T-helper 22 cell (primary cell): ENCODE data around the gene LPIN1.

Experiments used
- DNase-seq: peaks from one replicate; pipeline ENCODE4 v3.0.0-alpha.2; 2020; ENCODE audit warnings: low read depth

LPIN1 gene

GRCh38 chr2:11762799-11763461 is 16.5 kb downstream of the LPIN1 start:
- DNase-seq, result no peak

GRCh38 chr2:11764359-11764758 is 17.9 kb downstream of the LPIN1 start:
- no peak for DNase-seq

GRCh38 chr2:11764920-11765319 is 18.5 kb downstream of the LPIN1 start:
- DNase-seq, result no peak

GRCh38 chr2:11765501-11765900 is 19.1 kb downstream of the LPIN1 start:
- DNase-seq, result no peak

- no peak for DNase-seq
Measured at GRCh38 chr2:11766016-11766415, 19.6 kb downstream of the LPIN1 start.

GRCh38 chr2:11767779-11768178 is 21.3 kb downstream of the LPIN1 start:
- DNase-seq, result no peak

GRCh38 chr2:11768946-11769345 is 22.5 kb downstream of the LPIN1 start:
- no peak for DNase-seq

- no peak for DNase-seq
Measured at GRCh38 chr2:11769516-11769915, 23.1 kb downstream of the LPIN1 start.

GRCh38 chr2:11770531-11771188 is 24.2 kb downstream of the LPIN1 start:
- DNase-seq, result no peak

GRCh38 chr2:11771971-11772615 is 25.7 kb downstream of the LPIN1 start:
- no peak for DNase-seq

- no peak for DNase-seq
Measured at GRCh38 chr2:11773111-11773510, 26.7 kb downstream of the LPIN1 start.

GRCh38 chr2:11773747-11774525 is 27.5 kb downstream of the LPIN1 start:
- no peak for DNase-seq

- no peak for DNase-seq
Measured at GRCh38 chr2:11774600-11774999, 28.2 kb downstream of the LPIN1 start.

- no peak for DNase-seq
Measured at GRCh38 chr2:11775384-11775783, 29.0 kb downstream of the LPIN1 start.

GRCh38 chr2:11777066-11777782 is 30.8 kb downstream of the LPIN1 start:
- DNase-seq, result no peak

GRCh38 chr2:11777886-11778415 is 31.5 kb downstream of the LPIN1 start:
- DNase-seq, result no peak

- no peak for DNase-seq
Measured at GRCh38 chr2:11778416-11778815, 32.0 kb downstream of the LPIN1 start.

- peak; percentile 69 for DNase-seq
Measured at GRCh38 chr2:11778923-11779757, 32.7 kb downstream of the LPIN1 start.

GRCh38 chr2:11781602-11782001 is 35.2 kb downstream of the LPIN1 start:
- no peak for DNase-seq

GRCh38 chr2:11784280-11784679 is 37.8 kb downstream of the LPIN1 start:
- no peak for DNase-seq
